GM23338 (cell line): ENCODE data around the gene ATP8A2. TPM values are rescaled to one million over a fixed set of nuclear protein-coding genes. Genes with fewer than 3 reads are reported as not detected.

Experiments used
- ATAC-seq: fragments of 200-7000 bp; cut with Tn5 transposase; 3 replicates; pipeline ENCODE4 v1.9.1; 2020
- DNase-seq: peaks from one replicate; pipeline ENCODE4 v3.0.0-alpha.2; 2015; ENCODE audit warnings: low spot score
- H2AFZ ChIP-seq: fragments of 200-600 bp; sonication (generic); 2 replicates; pipeline ENCODE4 v1.8.0; 2016; ENCODE audit warnings: antibody characterized with exemption, mild to moderate bottlenecking, moderate library complexity
- H3F3A ChIP-seq: fragments of 200-600 bp; sonication (generic); replicated peaks from 2 replicates; pipeline ENCODE4 v1.8.0; 2017; ENCODE audit warnings: antibody characterized with exemption, mixed run types, low read depth
- H3K27ac ChIP-seq: fragments of 200-600 bp; sonication (generic); 2 replicates; pipeline ENCODE4 v1.6.1; 2016; ENCODE audit warnings: low read depth
- H3K27me3 ChIP-seq: fragments of 200-600 bp; sonication (generic); 2 replicates; pipeline ENCODE4 v1.8.0; 2016; ENCODE audit warnings: mild to moderate bottlenecking, mixed run types, moderate library complexity; ENCODE audit not compliant: insufficient read depth
- H3K36me3 ChIP-seq: fragments of 200-600 bp; sonication (generic); 2 replicates; pipeline ENCODE4 v1.8.0; 2016; ENCODE audit warnings: mild to moderate bottlenecking; ENCODE audit not compliant: insufficient read depth
- H3K4me1 ChIP-seq: fragments of 200-600 bp; sonication (generic); 2 replicates; pipeline ENCODE4 v1.8.0; 2016; ENCODE audit warnings: mild to moderate bottlenecking, moderate library complexity; ENCODE audit not compliant: insufficient read depth
- H3K4me2 ChIP-seq: fragments of 200-600 bp; sonication (generic); 2 replicates; pipeline ENCODE4 v1.7.1; 2017; ENCODE audit warnings: mixed run types
- H3K4me3 ChIP-seq: fragments of 200-600 bp; sonication (generic); 2 replicates; pipeline ENCODE4 v1.6.1; 2016; ENCODE audit warnings: mixed run types
- H3K79me2 ChIP-seq: fragments of 200-600 bp; sonication (generic); replicated peaks from 2 replicates; pipeline ENCODE4 v1.8.0; 2017; ENCODE audit warnings: mild to moderate bottlenecking; ENCODE audit not compliant: insufficient read depth
- H3K9me2 ChIP-seq: fragments of 200-600 bp; sonication (generic); 2 replicates; pipeline ENCODE4 v1.8.0; 2017; ENCODE audit not compliant: insufficient read depth
- H4K20me1 ChIP-seq: fragments of 200-600 bp; sonication (generic); replicated peaks from 2 replicates; pipeline ENCODE4 v1.8.0; 2017; ENCODE audit warnings: mild to moderate bottlenecking; ENCODE audit not compliant: insufficient read depth
- H3K27ac Mint-ChIP-seq: 2 replicates; pipeline ENCODE4 v1.8.0; 2020; ENCODE audit warnings: inconsistent platforms, mild to moderate bottlenecking, moderate library complexity, mixed read lengths
- H3K27me3 Mint-ChIP-seq: 3 replicates; pipeline ENCODE4 v1.8.0; 2022; ENCODE audit warnings: low read depth, mild to moderate bottlenecking, moderate library complexity, mixed read lengths, inconsistent platforms; ENCODE audit not compliant: insufficient read depth, poor library complexity
- H3K36me3 Mint-ChIP-seq: 3 replicates; pipeline ENCODE4 v1.8.0; 2021; ENCODE audit warnings: low read depth, mild to moderate bottlenecking, inconsistent platforms, moderate library complexity, mixed read lengths
- H3K4me1 Mint-ChIP-seq: 3 replicates; pipeline ENCODE4 v1.8.0; 2020; ENCODE audit warnings: mild to moderate bottlenecking, inconsistent platforms, mixed read lengths
- H3K4me3 Mint-ChIP-seq: 3 replicates; pipeline ENCODE4 v1.8.0; 2021; ENCODE audit warnings: moderate library complexity, mild to moderate bottlenecking, inconsistent platforms, mixed read lengths
- H3K9me3 Mint-ChIP-seq: 3 replicates; pipeline ENCODE4 v1.8.0; 2020; ENCODE audit warnings: moderate library complexity, mild to moderate bottlenecking, inconsistent platforms, mixed read lengths
- EZH2 ChIP-seq: fragments of 200-600 bp; sonication (generic); IDR thresholded peaks from one replicate; pipeline ENCODE4 v1.8.0; 2017; ENCODE audit warnings: antibody characterized with exemption, mild to moderate bottlenecking, low read depth; ENCODE audit not compliant: unreplicated experiment
- NANOG ChIP-seq: IDR thresholded peaks from 2 replicates; pipeline ENCODE4 v1.6.1; 2016; ENCODE audit warnings: antibody characterized with exemption, borderline replicate concordance
- polyA plus RNA-seq: library from polyadenylated mRNA; unstranded; fragments of >200 nt; fragmentation: Nextera tagmentation; extraction: Ambion mirVana; gene quantifications from 2 replicates; pipeline ENCODE4 v1.2.1, GENCODE V29; 2016
- total RNA-seq: library from RNA; depleted of rRNA; stranded (reverse); fragments of >200 nt; shearing (Covaris generic); gene quantifications from 2 replicates; pipeline ENCODE4 v1.2.3, GENCODE V29; 2014
- TF ChIP-seq, protein P1 (sequence below): IDR thresholded peaks from one replicate; pipeline ENCODE4 v1.6.1; 2018; ENCODE audit warnings: antibody characterized with exemption; ENCODE audit not compliant: unreplicated experiment
- TF ChIP-seq, protein P2 (sequence below): fragments of 250-450 bp; sonication (Bioruptor Pico); IDR thresholded peaks from 2 replicates; pipeline ENCODE4 v1.5.0; 2020; ENCODE audit warnings: mild to moderate bottlenecking, moderate library complexity
- TF ChIP-seq, protein P3 (sequence below), 2 experiments: fragments of 200-600 bp in 1 of 2; sonication (generic) in 1 of 2; conservative IDR thresholded peaks; 2 replicates each; pipeline versions ENCODE4 v1.5.1 to v1.6.1; 2016 to 2017; ENCODE audit warnings: antibody characterized with exemption in 2 of 2, low read depth in 2 of 2, mild to moderate bottlenecking in 2 of 2, moderate library complexity in 1 of 2

ATP8A2 gene
- total and polyA plus RNA-seq, 2 experiments from 2014 or later: 5.7 to 8.8 TPM

DNA sequence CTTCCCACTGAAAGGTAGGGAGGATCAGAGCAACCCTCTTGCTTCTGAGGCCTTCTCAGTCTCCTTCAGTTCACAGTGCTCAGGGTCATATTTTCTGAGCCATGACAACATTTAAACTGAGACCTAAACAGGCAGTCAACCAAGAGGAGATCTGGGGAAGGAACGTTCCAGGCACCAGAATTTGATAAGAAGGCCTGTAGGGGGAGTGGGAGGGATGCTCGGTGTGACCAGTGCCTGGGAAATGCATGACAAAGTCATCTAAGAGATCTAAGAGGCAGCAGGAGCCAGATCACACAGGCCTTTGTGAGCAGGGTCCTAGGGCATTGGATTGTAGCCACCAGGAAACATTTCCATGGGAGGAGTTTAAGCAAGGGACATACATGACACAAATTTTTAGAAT is 608.5 kb downstream of the ATP8A2 start:
- Histone ChIP-seq H3K9me2 (no peaks in the 10 kb centered on the region), H3F3A (peaks cover 11% of the 10 kb centered on the region), H3K36me3 (no peaks in the 10 kb centered on the region), H3K4me3 (no peak overlapping the region), H2AFZ (no peak overlapping the region), H3K4me1 (peaks cover 37% of the 10 kb centered on the region), H3K27me3 (no peaks in the 10 kb centered on the region), H3K27ac (no peak overlapping the region), H3K4me2 (no peak overlapping the region), H4K20me1 (no peaks in the 10 kb centered on the region), H3K79me2 (no peaks in the 10 kb centered on the region)
- Mint-ChIP-seq H3K36me3 (no peaks in the 10 kb centered on the region), H3K4me1 (peaks cover 45% of the 10 kb centered on the region), H3K27ac (no peak overlapping the region), H3K4me3 (no peak overlapping the region), H3K27me3 (peaks cover 11% of the 10 kb centered on the region), H3K9me3 (peaks cover 4% of the 10 kb centered on the region; the same call in 1 of the 3 replicates)
- ATAC-seq (peak; percentile 82), DNase-seq (peak; percentile 92)
- TF ChIP-seq NANOG (no peak), EZH2 (no peak)
- TF ChIP-seq, protein P1, sequence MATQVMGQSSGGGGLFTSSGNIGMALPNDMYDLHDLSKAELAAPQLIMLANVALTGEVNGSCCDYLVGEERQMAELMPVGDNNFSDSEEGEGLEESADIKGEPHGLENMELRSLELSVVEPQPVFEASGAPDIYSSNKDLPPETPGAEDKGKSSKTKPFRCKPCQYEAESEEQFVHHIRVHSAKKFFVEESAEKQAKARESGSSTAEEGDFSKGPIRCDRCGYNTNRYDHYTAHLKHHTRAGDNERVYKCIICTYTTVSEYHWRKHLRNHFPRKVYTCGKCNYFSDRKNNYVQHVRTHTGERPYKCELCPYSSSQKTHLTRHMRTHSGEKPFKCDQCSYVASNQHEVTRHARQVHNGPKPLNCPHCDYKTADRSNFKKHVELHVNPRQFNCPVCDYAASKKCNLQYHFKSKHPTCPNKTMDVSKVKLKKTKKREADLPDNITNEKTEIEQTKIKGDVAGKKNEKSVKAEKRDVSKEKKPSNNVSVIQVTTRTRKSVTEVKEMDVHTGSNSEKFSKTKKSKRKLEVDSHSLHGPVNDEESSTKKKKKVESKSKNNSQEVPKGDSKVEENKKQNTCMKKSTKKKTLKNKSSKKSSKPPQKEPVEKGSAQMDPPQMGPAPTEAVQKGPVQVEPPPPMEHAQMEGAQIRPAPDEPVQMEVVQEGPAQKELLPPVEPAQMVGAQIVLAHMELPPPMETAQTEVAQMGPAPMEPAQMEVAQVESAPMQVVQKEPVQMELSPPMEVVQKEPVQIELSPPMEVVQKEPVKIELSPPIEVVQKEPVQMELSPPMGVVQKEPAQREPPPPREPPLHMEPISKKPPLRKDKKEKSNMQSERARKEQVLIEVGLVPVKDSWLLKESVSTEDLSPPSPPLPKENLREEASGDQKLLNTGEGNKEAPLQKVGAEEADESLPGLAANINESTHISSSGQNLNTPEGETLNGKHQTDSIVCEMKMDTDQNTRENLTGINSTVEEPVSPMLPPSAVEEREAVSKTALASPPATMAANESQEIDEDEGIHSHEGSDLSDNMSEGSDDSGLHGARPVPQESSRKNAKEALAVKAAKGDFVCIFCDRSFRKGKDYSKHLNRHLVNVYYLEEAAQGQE: no peak
- TF ChIP-seq, protein P2, sequence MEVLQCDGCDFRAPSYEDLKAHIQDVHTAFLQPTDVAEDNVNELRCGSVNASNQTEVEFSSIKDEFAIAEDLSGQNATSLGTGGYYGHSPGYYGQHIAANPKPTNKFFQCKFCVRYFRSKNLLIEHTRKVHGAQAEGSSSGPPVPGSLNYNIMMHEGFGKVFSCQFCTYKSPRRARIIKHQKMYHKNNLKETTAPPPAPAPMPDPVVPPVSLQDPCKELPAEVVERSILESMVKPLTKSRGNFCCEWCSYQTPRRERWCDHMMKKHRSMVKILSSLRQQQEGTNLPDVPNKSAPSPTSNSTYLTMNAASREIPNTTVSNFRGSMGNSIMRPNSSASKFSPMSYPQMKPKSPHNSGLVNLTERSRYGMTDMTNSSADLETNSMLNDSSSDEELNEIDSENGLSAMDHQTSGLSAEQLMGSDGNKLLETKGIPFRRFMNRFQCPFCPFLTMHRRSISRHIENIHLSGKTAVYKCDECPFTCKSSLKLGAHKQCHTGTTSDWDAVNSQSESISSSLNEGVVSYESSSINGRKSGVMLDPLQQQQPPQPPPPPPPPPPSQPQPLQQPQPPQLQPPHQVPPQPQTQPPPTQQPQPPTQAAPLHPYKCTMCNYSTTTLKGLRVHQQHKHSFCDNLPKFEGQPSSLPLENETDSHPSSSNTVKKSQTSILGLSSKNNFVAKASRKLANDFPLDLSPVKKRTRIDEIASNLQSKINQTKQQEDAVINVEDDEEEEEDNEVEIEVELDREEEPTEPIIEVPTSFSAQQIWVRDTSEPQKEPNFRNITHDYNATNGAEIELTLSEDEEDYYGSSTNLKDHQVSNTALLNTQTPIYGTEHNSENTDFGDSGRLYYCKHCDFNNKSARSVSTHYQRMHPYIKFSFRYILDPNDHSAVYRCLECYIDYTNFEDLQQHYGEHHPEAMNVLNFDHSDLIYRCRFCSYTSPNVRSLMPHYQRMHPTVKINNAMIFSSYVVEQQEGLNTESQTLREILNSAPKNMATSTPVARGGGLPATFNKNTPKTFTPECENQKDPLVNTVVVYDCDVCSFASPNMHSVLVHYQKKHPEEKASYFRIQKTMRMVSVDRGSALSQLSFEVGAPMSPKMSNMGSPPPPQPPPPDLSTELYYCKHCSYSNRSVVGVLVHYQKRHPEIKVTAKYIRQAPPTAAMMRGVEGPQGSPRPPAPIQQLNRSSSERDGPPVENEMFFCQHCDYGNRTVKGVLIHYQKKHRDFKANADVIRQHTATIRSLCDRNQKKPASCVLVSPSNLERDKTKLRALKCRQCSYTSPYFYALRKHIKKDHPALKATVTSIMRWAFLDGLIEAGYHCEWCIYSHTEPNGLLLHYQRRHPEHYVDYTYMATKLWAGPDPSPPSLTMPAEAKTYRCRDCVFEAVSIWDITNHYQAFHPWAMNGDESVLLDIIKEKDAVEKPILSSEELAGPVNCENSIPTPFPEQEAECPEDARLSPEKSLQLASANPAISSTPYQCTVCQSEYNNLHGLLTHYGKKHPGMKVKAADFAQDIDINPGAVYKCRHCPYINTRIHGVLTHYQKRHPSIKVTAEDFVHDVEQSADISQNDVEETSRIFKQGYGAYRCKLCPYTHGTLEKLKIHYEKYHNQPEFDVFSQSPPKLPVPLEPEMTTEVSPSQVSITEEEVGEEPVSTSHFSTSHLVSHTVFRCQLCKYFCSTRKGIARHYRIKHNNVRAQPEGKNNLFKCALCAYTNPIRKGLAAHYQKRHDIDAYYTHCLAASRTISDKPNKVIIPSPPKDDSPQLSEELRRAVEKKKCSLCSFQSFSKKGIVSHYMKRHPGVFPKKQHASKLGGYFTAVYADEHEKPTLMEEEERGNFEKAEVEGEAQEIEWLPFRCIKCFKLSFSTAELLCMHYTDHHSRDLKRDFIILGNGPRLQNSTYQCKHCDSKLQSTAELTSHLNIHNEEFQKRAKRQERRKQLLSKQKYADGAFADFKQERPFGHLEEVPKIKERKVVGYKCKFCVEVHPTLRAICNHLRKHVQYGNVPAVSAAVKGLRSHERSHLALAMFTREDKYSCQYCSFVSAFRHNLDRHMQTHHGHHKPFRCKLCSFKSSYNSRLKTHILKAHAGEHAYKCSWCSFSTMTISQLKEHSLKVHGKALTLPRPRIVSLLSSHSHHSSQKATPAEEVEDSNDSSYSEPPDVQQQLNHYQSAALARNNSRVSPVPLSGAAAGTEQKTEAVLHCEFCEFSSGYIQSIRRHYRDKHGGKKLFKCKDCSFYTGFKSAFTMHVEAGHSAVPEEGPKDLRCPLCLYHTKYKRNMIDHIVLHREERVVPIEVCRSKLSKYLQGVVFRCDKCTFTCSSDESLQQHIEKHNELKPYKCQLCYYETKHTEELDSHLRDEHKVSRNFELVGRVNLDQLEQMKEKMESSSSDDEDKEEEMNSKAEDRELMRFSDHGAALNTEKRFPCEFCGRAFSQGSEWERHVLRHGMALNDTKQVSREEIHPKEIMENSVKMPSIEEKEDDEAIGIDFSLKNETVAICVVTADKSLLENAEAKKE (CRISPR knock-in tag): peak; percentile 60; the same call in 1 of the 2 replicates
- TF ChIP-seq, protein P3, sequence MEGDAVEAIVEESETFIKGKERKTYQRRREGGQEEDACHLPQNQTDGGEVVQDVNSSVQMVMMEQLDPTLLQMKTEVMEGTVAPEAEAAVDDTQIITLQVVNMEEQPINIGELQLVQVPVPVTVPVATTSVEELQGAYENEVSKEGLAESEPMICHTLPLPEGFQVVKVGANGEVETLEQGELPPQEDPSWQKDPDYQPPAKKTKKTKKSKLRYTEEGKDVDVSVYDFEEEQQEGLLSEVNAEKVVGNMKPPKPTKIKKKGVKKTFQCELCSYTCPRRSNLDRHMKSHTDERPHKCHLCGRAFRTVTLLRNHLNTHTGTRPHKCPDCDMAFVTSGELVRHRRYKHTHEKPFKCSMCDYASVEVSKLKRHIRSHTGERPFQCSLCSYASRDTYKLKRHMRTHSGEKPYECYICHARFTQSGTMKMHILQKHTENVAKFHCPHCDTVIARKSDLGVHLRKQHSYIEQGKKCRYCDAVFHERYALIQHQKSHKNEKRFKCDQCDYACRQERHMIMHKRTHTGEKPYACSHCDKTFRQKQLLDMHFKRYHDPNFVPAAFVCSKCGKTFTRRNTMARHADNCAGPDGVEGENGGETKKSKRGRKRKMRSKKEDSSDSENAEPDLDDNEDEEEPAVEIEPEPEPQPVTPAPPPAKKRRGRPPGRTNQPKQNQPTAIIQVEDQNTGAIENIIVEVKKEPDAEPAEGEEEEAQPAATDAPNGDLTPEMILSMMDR (conservative IDR thresholded peaks at IDR 0.05; ENCODE audit: low read depth in 2 of 2): peak; percentile 69 to 70
